MM.1S (cell line): ENCODE results near the gene STRIP2.

Experiments
- EZH2 ChIP-seq: fragments of 300-600 bp; sonication (generic); optimal IDR thresholded peaks from 2 replicates; pipeline ENCODE3; 2017; ENCODE audit warnings: low read depth, mild to moderate bottlenecking, antibody characterized with exemption, low read length, mixed read lengths
- TF ChIP-seq, protein P1 (sequence below): fragments of 300-600 bp; sonication (generic); IDR thresholded peaks from 2 replicates; pipeline ENCODE4 v1.5.1; 2016; ENCODE audit warnings: antibody characterized with exemption, low read length, mixed read lengths

DNA sequence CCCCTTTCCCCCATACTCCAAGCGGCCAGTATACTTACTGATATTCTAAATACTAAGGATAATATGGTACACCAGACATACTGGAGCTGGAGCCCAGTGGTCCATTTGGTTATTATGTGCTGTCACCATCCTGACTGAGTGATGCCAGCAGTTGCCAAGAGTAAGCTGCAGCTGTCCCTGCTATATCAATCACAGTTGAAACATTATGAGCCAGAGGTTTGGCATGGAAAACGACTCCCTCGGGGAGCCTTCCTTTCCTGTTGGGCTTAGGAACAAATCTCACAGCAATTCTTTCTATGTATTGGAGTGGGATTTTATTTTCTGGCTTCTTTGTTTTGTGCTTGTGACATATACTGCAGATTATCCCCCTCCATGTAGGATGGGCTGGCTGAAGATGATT is 32.6 kb downstream of the STRIP2 start:
- no peak for TF ChIP-seq EZH2
- TF ChIP-seq, protein P1, sequence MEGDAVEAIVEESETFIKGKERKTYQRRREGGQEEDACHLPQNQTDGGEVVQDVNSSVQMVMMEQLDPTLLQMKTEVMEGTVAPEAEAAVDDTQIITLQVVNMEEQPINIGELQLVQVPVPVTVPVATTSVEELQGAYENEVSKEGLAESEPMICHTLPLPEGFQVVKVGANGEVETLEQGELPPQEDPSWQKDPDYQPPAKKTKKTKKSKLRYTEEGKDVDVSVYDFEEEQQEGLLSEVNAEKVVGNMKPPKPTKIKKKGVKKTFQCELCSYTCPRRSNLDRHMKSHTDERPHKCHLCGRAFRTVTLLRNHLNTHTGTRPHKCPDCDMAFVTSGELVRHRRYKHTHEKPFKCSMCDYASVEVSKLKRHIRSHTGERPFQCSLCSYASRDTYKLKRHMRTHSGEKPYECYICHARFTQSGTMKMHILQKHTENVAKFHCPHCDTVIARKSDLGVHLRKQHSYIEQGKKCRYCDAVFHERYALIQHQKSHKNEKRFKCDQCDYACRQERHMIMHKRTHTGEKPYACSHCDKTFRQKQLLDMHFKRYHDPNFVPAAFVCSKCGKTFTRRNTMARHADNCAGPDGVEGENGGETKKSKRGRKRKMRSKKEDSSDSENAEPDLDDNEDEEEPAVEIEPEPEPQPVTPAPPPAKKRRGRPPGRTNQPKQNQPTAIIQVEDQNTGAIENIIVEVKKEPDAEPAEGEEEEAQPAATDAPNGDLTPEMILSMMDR, result no peak
